NCI-H460 (cell line): ENCODE measurements around the gene PCSK4. TPM values are rescaled to one million over a fixed set of nuclear protein-coding genes. Genes with fewer than 3 reads are reported as not detected.
"Not testable (repeated sequence)": the region's sequence is repeated elsewhere in the genome, so short reads cannot be mapped to it uniquely, and the experiment has no call there.

Source experiments
- DNase-seq: peaks from one replicate; pipeline ENCODE4 v3.0.0-alpha.2; 2016; ENCODE audit warnings: low read depth; ENCODE audit errors: extremely low read depth
- polyA plus RNA-seq: library from polyadenylated mRNA; depleted of rRNA; stranded (reverse); fragments of >200 nt; gene quantifications from 2 replicates; pipeline ENCODE4 v1.2.3, GENCODE V29; 2014; cell fraction: nucleus; rRNA removed
- total RNA-seq: library from RNA; depleted of rRNA; stranded (reverse); fragments of >200 nt; shearing (Covaris generic); gene quantifications from 2 replicates; pipeline ENCODE4 v1.2.3, GENCODE V29; 2014; rRNA removed

PCSK4 gene
- total RNA-seq: 0.79 and 2.7 TPM in 2 replicates
- polyA plus RNA-seq: 3.9 and 20.9 TPM in 2 replicates

- DNase-seq: peak; percentile 98
Observed at GRCh38 chr19:1490311-1491113, at the start of gene PCSK4. Gene PCSK4, minus strand, starts transcription at chr19:1490350. Its CDS starts 4 bp downstream, at chr19:1490346.

GRCh38 chr19:1539749-1540148 lies 49.6 kb upstream of the PCSK4 start:
- DNase-seq: not testable (repeated sequence)

GRCh38 chr19:1538978-1539377 lies 48.8 kb upstream of the PCSK4 start:
- no peak for DNase-seq

- not testable (repeated sequence) for DNase-seq
Observed at GRCh38 chr19:1535699-1536098, 45.5 kb upstream of the PCSK4 start.

- DNase-seq: no peak
Observed at GRCh38 chr19:1534972-1535371, 44.8 kb upstream of the PCSK4 start.

- no peak for DNase-seq
Observed at GRCh38 chr19:1533510-1534150, 43.5 kb upstream of the PCSK4 start.

- no peak for DNase-seq
Observed at GRCh38 chr19:1532003-1532402, 41.9 kb upstream of the PCSK4 start.

- no peak for DNase-seq
Observed at GRCh38 chr19:1531587-1531986, 41.4 kb upstream of the PCSK4 start.

- not testable (repeated sequence) for DNase-seq
Observed at GRCh38 chr19:1530856-1531255, 40.7 kb upstream of the PCSK4 start.

- no peak for DNase-seq
Observed at GRCh38 chr19:1529430-1529816, 39.3 kb upstream of the PCSK4 start.

GRCh38 chr19:1528596-1529429 lies 38.7 kb upstream of the PCSK4 start:
- no peak for DNase-seq

- no peak for DNase-seq
Observed at GRCh38 chr19:1527650-1528309, 37.6 kb upstream of the PCSK4 start.

GRCh38 chr19:1526979-1527649 lies 37.0 kb upstream of the PCSK4 start:
- no peak for DNase-seq

GRCh38 chr19:1526066-1526778 lies 36.1 kb upstream of the PCSK4 start:
- no peak for DNase-seq

- no peak for DNase-seq
Observed at GRCh38 chr19:1525343-1525742, 35.2 kb upstream of the PCSK4 start.

- DNase-seq: no peak
Observed at GRCh38 chr19:1524972-1525325, 34.8 kb upstream of the PCSK4 start.

- no peak for DNase-seq
Observed at GRCh38 chr19:1524287-1524971, 34.3 kb upstream of the PCSK4 start.

- no peak for DNase-seq
Observed at GRCh38 chr19:1523412-1524286, 33.5 kb upstream of the PCSK4 start, which contains the start of gene PLK5. Gene PLK5, plus strand, starts transcription at chr19:1524077. Its CDS starts 2,920 bp downstream, at chr19:1526997.
